ENCODE results near the gene CFAP70. TPM values are rescaled to one million over a fixed set of nuclear protein-coding genes. Genes with fewer than 3 reads are reported as not detected.

Gene CFAP70
- polyA plus RNA-seq, 6 donors from 2014 or later: 0.09 to 0.26 (median 0.18) TPM; not detected in 3

- peaks cover 0 to 14% (median 5%) of the 10 kb centered on the region in 3 donors for H3K4me1 Mint-ChIP-seq
These were observed 118.8 kb downstream of the CFAP70 start for GRCh38 chr10:73239908-73240307.

GRCh38 chr10:73238990-73239566 lies 119.6 kb downstream of the CFAP70 start:
- ATAC-seq (ENCODE audit: low read depth in 2 of 2) (no peak), DNase-seq (no peak)
- peaks cover 0 to 7% (median 0%) of the 10 kb centered on the region in 3 donors for H3K4me1 Mint-ChIP-seq
- no peak overlapping the region for H3K4me3 Mint-ChIP-seq
- no peak overlapping the region for H3K27ac Mint-ChIP-seq
- H3K9me3 Mint-ChIP-seq: no peaks in the 10 kb centered on the region
- no peaks in the 10 kb centered on the region for H3K27me3 Mint-ChIP-seq
- peaks cover 0 to 5% of the 10 kb centered on the region in 2 donors for H3K36me3 Mint-ChIP-seq

More at GRCh38 chr10:73239908-73240307, 118.8 kb downstream of the CFAP70 start:
- peak overlapping the region in 1 of 6 donors; percentile 26 for H3K27ac Mint-ChIP-seq
- no peak for ATAC-seq (ENCODE audit: low read depth in 2 of 2)
- H3K36me3 Mint-ChIP-seq: peaks cover 0 to 5% of the 10 kb centered on the region in 2 donors
- no peak overlapping the region for H3K4me3 Mint-ChIP-seq
- no peaks in the 10 kb centered on the region for H3K9me3 Mint-ChIP-seq
- DNase-seq: no peak
- H3K27me3 Mint-ChIP-seq: no peaks in the 10 kb centered on the region

DNA sequence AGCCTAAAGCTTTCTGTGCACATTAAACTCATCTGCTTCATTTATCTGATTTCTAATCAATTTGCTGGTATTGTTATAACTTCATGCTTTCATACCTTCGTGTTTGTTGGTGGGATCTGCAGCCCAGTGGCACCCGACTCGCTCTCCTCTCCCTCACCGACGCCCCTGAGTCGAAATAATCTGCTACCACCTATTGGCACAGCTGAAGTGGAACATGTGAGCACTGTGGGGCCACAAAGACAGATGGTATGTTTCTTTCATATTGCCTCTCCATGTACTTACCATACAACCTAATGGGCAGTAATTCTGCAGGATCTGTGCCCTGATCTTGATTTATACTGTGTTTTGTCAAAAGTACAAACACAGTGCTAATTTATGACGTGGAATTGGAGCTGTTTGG lies 124.0 kb downstream of the CFAP70 start:
- Mint-ChIP-seq H3K4me3 (no peak overlapping the region), H3K4me1 (peaks cover 0 to 2% (median 0%) of the 10 kb centered on the region in 3 donors), H3K27ac (peak overlapping the region in 3 of 6 donors; percentile 16 to 32 (median 21)), H3K9me3 (no peaks in the 10 kb centered on the region), H3K36me3 (peaks cover 0 to 10% of the 10 kb centered on the region in 2 donors), H3K27me3 (no peaks in the 10 kb centered on the region)
- no peak for DNase-seq
- ATAC-seq (ENCODE audit: low read depth in 2 of 2): no peak

DNA sequence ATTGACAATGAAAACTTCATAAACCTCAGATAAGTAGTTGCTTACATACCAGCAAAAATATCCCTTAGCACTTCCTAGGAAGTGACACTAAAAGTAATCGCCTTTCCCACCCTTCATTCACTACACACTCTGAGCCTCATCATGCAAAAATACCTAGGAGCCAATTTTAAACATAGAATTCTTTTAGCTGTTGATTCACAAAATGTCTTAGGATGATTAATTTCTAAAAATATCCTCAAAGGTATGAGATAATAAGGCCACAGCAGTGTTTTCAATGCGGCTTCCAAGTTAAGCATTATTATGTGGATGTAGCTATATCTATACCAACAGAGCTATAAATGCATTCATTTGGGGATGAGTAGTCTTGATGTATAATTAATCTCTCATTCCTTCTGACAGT lies 124.8 kb downstream of the CFAP70 start:
- no peak overlapping the region for H3K4me3 Mint-ChIP-seq
- peaks cover 0 to 10% of the 10 kb centered on the region in 2 donors for H3K36me3 Mint-ChIP-seq
- H3K27me3 Mint-ChIP-seq: no peaks in the 10 kb centered on the region
- peaks cover 0 to 2% (median 0%) of the 10 kb centered on the region in 3 donors for H3K4me1 Mint-ChIP-seq
- no peak overlapping the region for H3K27ac Mint-ChIP-seq
- ATAC-seq (ENCODE audit: low read depth in 2 of 2): no peak
- no peak for DNase-seq
- H3K9me3 Mint-ChIP-seq: no peaks in the 10 kb centered on the region

- Mint-ChIP-seq H3K36me3 (peaks cover 0 to 10% of the 10 kb centered on the region in 2 donors), H3K27me3 (no peaks in the 10 kb centered on the region), H3K4me3 (no peak overlapping the region), H3K4me1 (peaks cover 0 to 2% (median 0%) of the 10 kb centered on the region in 3 donors), H3K9me3 (no peaks in the 10 kb centered on the region), H3K27ac (peak overlapping the region in 1 of 6 donors; percentile 47)
- DNase-seq (no peak), ATAC-seq (ENCODE audit: low read depth in 2 of 2) (no peak)
These were observed 125.8 kb downstream of the CFAP70 start for GRCh38 chr10:73232887-73233286.

GRCh38 chr10:73229567-73229966 lies 129.1 kb downstream of the CFAP70 start:
- Mint-ChIP-seq H3K27me3 (no peaks in the 10 kb centered on the region), H3K36me3 (peaks cover 0 to 10% of the 10 kb centered on the region in 2 donors)

DNA sequence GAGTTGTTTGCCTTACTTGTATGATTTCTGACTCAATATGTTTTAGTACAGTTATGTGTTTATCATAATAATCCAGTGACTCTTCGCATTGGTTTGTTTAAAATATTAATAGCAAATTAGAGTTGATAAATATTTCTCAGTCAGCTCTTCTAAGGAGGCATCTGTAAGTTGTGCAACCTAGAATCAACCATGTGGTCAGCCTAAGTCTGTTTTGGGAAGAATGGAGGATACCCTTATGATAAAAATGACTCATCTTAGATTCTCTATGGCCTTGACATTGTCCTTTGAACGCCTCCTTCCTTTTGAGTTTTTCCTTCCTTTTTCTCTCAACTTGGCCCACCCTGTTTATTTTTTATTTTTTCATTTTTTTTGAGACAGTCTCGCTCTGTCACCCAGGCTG lies 130.4 kb downstream of the CFAP70 start:
- DNase-seq: no peak
- no peaks in the 10 kb centered on the region for H3K9me3 Mint-ChIP-seq
- H3K27me3 Mint-ChIP-seq: no peaks in the 10 kb centered on the region
- no peak for ATAC-seq (ENCODE audit: low read depth in 2 of 2)
- H3K36me3 Mint-ChIP-seq: peaks cover 0 to 10% of the 10 kb centered on the region in 2 donors
- peaks cover 0 to 2% (median 0%) of the 10 kb centered on the region in 3 donors for H3K4me1 Mint-ChIP-seq
- H3K27ac Mint-ChIP-seq: no peak overlapping the region
- no peak overlapping the region for H3K4me3 Mint-ChIP-seq

More at GRCh38 chr10:73229567-73229966, 129.1 kb downstream of the CFAP70 start:
- DNase-seq (no peak), ATAC-seq (ENCODE audit: low read depth in 2 of 2) (no peak)
- Mint-ChIP-seq H3K4me3 (no peak overlapping the region), H3K4me1 (peaks cover 0 to 2% (median 0%) of the 10 kb centered on the region in 3 donors), H3K9me3 (no peaks in the 10 kb centered on the region), H3K27ac (peak overlapping the region in 3 of 6 donors; percentile 12 to 59 (median 12))

DNA sequence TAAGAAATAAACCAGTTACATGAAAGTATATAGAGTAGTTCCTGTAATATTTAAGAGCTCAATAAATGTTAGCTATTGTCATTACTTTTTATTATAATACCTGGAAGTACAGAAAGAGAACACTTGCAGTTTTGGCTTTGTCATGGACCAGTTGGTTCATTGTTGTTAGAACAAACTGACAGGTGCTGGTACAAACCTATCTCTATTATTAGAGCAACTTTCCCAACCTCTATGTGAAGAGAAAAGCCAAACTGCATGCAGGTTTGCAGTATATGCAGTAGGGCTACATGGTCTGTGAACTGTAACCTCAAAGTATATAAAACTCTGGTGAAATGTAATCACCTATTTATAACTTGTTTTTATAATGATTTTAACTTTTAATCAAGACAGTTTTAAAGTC lies 132.0 kb downstream of the CFAP70 start:
- Mint-ChIP-seq H3K4me1 (peaks cover 0 to 5% (median 0%) of the 10 kb centered on the region in 3 donors), H3K36me3 (peaks cover 0 to 5% of the 10 kb centered on the region in 2 donors), H3K4me3 (no peak overlapping the region), H3K27ac (no peak overlapping the region), H3K27me3 (no peaks in the 10 kb centered on the region), H3K9me3 (no peaks in the 10 kb centered on the region)
- DNase-seq (no peak), ATAC-seq (ENCODE audit: low read depth in 2 of 2) (no peak)

DNA sequence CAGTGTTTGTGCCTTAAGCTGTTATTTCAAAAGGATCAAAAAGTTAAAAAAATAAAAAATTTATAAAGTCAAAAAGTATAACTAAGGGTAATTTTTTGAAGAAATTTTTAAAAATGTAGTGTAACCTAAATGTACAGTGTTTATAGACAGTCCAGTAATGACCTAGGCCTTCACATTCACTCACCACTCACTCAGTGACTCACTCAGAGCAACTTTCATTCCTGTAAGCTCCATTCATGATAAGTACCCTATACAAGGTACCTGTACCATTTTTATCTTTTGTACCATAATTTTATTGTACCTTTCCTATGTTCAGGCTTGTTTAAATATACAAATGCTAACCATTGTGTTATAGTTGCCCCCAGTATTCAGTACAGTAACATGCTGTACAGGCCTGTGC lies 133.1 kb downstream of the CFAP70 start:
- Mint-ChIP-seq H3K27me3 (no peaks in the 10 kb centered on the region), H3K27ac (no peak overlapping the region), H3K4me3 (no peak overlapping the region), H3K4me1 (peaks cover 0 to 5% (median 0%) of the 10 kb centered on the region in 3 donors), H3K36me3 (peaks cover 0 to 4% of the 10 kb centered on the region in 2 donors), H3K9me3 (no peaks in the 10 kb centered on the region)
- ATAC-seq (ENCODE audit: low read depth in 2 of 2): no peak
- DNase-seq: no peak

GRCh38 chr10:73220989-73221388 lies 137.7 kb downstream of the CFAP70 start:
- Mint-ChIP-seq H3K4me3 (no peak overlapping the region), H3K4me1 (peaks cover 0 to 5% (median 0%) of the 10 kb centered on the region in 3 donors), H3K27me3 (no peaks in the 10 kb centered on the region), H3K9me3 (peaks cover 0 to 5% (median 0%) of the 10 kb centered on the region in 7 donors), H3K27ac (no peak overlapping the region), H3K36me3 (peaks cover 12 to 18% of the 10 kb centered on the region in 2 donors)
- ATAC-seq (ENCODE audit: low read depth in 2 of 2) (no peak), DNase-seq (no peak)

- Mint-ChIP-seq H3K27ac (no peak overlapping the region), H3K9me3 (peaks cover 0 to 7% (median 0%) of the 10 kb centered on the region in 7 donors), H3K4me1 (peaks cover 0 to 5% (median 2%) of the 10 kb centered on the region in 3 donors), H3K4me3 (no peak overlapping the region), H3K36me3 (peaks cover 17 to 26% of the 10 kb centered on the region in 2 donors), H3K27me3 (no peaks in the 10 kb centered on the region)
- no peak for ATAC-seq (ENCODE audit: low read depth in 2 of 2)
- no peak for DNase-seq
These were observed 139.3 kb downstream of the CFAP70 start for GRCh38 chr10:73219384-73219783.

DNA sequence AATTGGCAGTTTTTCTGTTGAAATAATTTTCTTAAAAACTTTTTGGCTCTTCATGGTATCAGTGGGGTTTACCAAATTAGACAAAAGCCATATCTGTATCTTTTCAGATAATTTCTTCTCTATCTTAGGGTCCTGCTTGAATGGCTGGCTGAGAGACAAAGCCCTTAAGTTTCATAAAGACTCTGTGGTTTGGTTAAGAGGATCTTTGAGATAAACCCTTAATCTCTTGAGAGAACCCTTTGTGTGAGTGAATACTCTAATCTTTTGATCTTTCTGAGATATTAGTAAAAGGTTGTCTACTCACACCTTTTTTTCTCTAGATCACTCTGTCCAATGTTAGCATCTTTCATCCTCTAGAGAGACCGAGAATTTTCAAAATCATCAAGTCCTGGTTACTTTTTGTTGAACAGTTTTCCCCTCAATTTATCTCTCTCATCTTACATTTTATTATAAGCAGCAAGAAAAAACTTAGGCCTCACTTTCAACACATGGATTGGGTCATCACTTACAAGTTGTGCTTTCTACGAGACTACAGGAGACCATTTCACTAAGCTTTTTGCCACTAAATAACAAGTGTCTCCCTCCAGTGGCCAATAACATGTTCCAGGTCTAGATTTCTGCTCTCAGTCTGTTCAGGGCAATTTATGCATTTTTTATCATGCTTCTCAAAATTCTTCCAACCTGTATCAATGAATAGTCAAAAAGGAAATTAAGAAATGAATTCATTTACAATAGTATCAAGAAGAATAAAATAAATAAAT lies 140.1 kb downstream of the CFAP70 start:
- DNase-seq (no peak), ATAC-seq (ENCODE audit: low read depth in 2 of 2) (no peak)
- peaks cover 17 to 29% of the 10 kb centered on the region in 2 donors for H3K36me3 Mint-ChIP-seq
- H3K27ac Mint-ChIP-seq: peak overlapping the region in 1 of 6 donors; percentile 22
- H3K4me1 Mint-ChIP-seq: peaks cover 0 to 7% (median 5%) of the 10 kb centered on the region in 3 donors
- no peaks in the 10 kb centered on the region for H3K27me3 Mint-ChIP-seq
- peaks cover 0 to 7% (median 0%) of the 10 kb centered on the region in 7 donors for H3K9me3 Mint-ChIP-seq
- no peak overlapping the region for H3K4me3 Mint-ChIP-seq

GRCh38 chr10:73217628-73218027 lies 141.0 kb downstream of the CFAP70 start:
- Mint-ChIP-seq H3K27me3 (no peaks in the 10 kb centered on the region), H3K4me1 (peaks cover 0 to 7% (median 5%) of the 10 kb centered on the region in 3 donors), H3K36me3 (peaks cover 17 to 32% of the 10 kb centered on the region in 2 donors), H3K27ac (no peak overlapping the region), H3K4me3 (no peak overlapping the region), H3K9me3 (peaks cover 0 to 7% (median 0%) of the 10 kb centered on the region in 7 donors)
- no peak for DNase-seq
- ATAC-seq (ENCODE audit: low read depth in 2 of 2): no peak

GRCh38 chr10:73215749-73216148 lies 142.9 kb downstream of the CFAP70 start:
- no peaks in the 10 kb centered on the region for H3K27me3 Mint-ChIP-seq
- no peak overlapping the region for H3K27ac Mint-ChIP-seq
- peaks cover 17 to 38% of the 10 kb centered on the region in 2 donors for H3K36me3 Mint-ChIP-seq
- H3K4me1 Mint-ChIP-seq: peaks cover 0 to 7% (median 0%) of the 10 kb centered on the region in 3 donors
- H3K4me3 Mint-ChIP-seq: no peak overlapping the region
- peaks cover 0 to 7% (median 0%) of the 10 kb centered on the region in 7 donors for H3K9me3 Mint-ChIP-seq
- no peak for ATAC-seq (ENCODE audit: low read depth in 2 of 2)
- DNase-seq: no peak
